GM12872 (cell line): Measurements from ENCODE around the gene UVRAG.

Source experiments
- TF ChIP-seq, protein P1 (sequence below): IDR thresholded peaks from 3 replicates; pipeline ENCODE4 v1.5.1; 2011; ENCODE audit warnings: low read depth, mild to moderate bottlenecking, low read length, moderate library complexity; ENCODE audit not compliant: insufficient read depth

UVRAG gene

DNA sequence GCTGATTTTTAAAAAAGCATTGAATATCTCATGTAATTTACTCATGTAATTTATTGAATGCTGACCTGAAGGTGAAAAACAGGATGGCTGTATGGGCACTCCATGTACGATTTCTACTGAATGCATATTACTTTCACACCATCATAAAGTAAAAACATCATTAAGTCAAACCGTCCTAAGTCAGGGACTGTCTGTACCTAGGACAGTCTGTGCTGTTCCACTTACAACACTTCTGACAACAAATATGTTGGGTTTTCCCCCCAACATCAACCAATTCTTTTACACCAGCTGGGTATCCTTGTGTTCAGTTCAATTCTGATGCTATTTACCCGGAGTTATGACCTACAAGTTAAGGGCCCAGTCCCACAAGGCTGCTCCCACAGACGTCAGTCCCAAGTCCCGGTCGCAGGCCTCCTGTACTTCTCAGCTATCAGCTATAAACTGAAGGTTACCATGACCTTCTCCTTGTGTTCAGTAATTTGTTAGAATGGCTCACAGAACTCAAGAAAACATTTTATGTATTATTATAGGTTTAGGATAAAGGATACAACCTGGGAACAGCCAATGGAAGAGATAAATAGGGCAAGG is 17.0 kb downstream of the UVRAG start:
- TF ChIP-seq, protein P1, sequence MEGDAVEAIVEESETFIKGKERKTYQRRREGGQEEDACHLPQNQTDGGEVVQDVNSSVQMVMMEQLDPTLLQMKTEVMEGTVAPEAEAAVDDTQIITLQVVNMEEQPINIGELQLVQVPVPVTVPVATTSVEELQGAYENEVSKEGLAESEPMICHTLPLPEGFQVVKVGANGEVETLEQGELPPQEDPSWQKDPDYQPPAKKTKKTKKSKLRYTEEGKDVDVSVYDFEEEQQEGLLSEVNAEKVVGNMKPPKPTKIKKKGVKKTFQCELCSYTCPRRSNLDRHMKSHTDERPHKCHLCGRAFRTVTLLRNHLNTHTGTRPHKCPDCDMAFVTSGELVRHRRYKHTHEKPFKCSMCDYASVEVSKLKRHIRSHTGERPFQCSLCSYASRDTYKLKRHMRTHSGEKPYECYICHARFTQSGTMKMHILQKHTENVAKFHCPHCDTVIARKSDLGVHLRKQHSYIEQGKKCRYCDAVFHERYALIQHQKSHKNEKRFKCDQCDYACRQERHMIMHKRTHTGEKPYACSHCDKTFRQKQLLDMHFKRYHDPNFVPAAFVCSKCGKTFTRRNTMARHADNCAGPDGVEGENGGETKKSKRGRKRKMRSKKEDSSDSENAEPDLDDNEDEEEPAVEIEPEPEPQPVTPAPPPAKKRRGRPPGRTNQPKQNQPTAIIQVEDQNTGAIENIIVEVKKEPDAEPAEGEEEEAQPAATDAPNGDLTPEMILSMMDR, result no peak

DNA sequence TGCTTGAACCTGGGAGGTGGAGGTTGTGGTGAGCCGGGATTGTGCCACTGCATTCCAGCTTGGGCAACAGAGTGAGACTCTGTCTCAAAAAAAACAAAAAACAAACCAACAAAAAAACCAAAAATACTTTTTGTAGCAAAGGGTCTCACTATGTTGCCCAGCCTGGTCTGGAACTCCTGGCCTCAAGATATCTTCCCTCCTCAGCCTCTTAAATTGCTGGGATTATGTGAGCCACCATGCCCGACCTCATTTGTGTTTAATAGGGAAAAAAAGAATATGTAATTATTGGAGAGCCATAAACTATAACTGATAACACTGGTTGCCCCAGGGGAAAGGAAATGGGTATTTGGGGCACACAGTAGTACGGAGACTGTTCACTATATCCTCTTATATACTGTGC is 19.7 kb downstream of the UVRAG start:
- TF ChIP-seq, protein P1, result no peak

DNA sequence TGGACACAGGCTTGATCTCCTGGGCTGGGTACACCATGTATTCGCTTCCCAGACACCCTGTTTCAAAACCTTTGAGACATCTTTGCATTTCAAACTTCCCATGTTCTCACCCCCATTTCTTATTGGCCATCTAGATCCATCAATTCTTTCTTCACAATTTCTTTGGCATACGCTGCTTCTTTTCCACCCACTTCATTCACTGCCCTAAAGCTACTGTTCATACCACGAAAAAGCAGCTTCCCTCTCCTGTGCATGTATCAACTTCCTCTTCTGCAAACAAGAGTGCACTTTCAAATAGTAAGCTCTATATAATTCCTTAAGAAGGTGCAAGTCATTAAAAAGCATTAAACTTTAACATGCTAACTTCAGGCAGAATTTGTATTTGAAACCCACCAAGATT is 21.4 kb downstream of the UVRAG start:
- TF ChIP-seq, protein P1, result no peak

DNA sequence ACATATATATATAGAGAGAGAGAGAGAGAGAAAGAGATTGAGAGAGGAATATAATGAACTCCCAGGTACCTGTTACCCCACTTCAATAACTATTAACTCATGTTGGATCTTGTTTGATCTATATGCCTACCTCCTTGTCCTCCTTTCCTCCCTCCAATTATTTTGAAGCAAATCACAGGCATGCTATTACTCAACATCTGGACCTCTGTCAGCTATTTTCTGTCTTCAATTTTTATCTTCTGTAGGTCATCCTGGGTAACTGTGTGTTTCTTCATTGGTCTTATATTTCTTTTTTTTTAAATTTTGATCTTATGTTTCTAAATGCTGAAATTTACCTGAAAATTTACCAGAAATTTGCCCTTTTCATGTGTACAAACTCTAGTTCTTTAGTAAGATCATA is 24.8 kb downstream of the UVRAG start:
- TF ChIP-seq, protein P1, result no peak

DNA sequence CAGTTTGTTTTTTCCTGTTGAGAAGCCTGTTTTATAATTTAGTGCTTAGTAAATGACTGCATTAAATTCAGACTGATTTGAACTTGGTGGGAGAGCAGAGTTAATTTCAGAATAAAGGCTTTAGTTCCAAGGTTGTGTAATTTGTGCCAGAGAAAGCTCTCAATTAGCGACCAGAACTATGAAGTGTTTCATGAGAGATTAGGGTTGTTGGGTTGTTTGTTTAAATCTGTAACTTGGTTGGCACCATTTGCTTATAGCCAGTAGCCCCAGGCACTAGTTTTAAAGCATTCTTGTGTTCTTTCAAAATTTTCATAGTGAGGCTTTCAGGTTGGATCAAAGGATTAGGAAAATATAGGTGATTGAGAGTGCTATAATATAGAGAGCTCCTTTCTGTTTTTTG is 25.5 kb downstream of the UVRAG start:
- TF ChIP-seq, protein P1, result no peak

DNA sequence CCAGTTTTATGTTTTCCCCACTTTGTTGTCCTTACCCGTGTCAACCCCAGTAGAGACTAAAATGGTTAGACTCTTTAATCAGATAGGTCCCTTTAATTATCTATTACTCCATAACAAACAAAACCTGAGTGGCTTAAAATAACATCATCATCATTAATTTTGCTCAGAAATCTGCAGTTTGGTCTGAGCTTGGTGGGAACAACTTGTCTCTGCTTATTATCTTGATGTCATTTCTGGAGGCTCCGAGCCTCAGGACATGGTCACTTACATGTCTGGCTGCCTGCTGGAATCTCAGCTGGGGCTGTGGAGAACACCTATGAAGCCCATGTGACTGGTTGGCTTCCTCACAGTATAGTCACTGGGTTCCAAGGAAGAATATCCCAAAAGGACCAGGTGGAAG is 26.7 kb downstream of the UVRAG start:
- TF ChIP-seq, protein P1, result no peak

DNA sequence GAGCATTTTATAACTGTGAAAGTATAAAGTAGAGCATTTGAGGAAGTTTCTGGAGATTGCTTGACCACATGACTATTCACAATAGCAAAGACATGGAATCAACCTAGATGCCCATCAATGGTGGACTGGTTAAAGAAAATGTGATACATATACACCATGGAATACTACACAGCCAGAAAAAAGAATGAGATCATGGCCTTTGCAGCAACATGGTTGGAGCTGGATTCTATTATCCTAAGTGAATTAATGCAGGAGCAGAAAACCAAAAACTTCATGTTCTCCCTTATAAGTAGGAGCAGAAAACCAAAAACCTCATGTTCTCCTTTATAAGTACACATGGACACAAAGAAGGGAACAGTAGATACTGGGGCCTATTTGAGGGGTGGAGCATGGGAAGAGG is 30.3 kb downstream of the UVRAG start:
- TF ChIP-seq, protein P1, result no peak

DNA sequence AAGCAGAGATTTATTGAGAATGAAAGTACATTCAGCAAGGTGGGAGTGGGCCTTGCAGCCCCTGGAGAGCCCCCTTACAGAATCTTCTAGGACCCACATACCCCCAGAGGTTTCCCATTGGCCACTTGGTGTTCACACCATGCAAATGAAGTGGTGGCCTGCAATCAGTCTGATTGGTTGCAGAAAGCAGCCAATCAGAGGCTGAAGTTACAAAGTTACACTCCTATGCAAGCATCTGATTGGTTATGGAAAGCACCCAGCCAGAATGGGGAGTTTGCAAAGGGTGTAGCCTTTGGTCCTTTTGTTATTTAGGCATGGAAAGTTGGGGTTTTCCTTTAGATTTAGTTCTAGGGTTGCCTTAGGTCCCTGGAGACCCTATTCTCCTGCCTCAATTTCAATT is 34.9 kb downstream of the UVRAG start:
- TF ChIP-seq, protein P1, result no peak
